ENCODE data around the gene PIN4. TPM values are rescaled to one million over a fixed set of nuclear protein-coding genes. Genes with fewer than 3 reads are reported as not detected.
A peak's percentile ranks its signal among the peaks of the same experiment; 100 is the strongest.

The PIN4 gene
- total RNA-seq, 1 donor = 13.8 TPM

DNA sequence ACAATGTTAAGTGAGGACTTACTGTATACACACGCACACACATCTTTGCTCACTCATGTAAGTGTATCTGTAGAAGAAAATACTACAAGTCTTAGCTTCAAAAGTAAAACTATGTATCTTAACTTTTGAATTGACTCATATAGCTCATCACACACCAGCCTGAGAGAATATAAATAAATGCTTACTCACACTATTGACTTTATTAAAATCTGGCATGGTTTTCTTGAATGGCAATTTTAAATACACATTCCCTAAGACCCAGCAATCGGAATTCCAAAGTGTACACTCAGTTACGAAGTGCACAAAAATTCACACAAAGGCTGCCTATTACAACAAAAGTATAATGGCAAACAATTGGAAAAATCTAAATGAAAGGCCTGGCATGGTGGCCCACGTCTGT, 55.3 kb downstream of the PIN4 start:
- H3K27me3 ChIP-seq (ENCODE audit: insufficient read depth, low read length) = peaks cover 7% of the 10 kb centered on the region
- TF ChIP-seq, protein P1, sequence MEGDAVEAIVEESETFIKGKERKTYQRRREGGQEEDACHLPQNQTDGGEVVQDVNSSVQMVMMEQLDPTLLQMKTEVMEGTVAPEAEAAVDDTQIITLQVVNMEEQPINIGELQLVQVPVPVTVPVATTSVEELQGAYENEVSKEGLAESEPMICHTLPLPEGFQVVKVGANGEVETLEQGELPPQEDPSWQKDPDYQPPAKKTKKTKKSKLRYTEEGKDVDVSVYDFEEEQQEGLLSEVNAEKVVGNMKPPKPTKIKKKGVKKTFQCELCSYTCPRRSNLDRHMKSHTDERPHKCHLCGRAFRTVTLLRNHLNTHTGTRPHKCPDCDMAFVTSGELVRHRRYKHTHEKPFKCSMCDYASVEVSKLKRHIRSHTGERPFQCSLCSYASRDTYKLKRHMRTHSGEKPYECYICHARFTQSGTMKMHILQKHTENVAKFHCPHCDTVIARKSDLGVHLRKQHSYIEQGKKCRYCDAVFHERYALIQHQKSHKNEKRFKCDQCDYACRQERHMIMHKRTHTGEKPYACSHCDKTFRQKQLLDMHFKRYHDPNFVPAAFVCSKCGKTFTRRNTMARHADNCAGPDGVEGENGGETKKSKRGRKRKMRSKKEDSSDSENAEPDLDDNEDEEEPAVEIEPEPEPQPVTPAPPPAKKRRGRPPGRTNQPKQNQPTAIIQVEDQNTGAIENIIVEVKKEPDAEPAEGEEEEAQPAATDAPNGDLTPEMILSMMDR (IDR thresholded peaks at IDR 0.05; ENCODE audit: extremely low read depth, low read depth, low read length) = no peak
- DNase-seq (ENCODE audit: insufficient read length, low spot score, missing footprints) = peak; percentile 66

DNA sequence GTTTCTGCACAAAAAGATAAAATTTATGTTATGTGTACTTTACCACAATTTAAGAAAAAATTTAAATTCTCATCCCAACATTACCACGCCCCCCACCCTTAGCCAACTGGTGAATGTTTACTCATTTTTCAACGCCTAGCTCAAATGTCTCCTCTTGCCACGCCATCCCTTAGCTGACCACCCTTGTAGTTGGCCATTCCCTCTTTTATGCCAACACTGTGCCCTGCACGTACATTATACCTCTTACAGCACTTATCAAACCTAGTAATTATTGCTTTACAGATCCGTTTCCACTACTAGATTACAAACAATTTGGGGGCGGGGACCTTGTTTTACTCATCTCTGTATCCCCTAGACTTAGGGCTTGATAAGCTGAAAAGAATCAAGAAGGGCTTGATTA, 56.6 kb downstream of the PIN4 start:
- peak; percentile 74 for DNase-seq (ENCODE audit: insufficient read length, low spot score, missing footprints)
- H2AFZ ChIP-seq (ENCODE audit: low read length) = no peak overlapping the region
- H3K4me2 ChIP-seq (ENCODE audit: insufficient read depth, low read length) = peak overlapping the region; percentile 85
- peak overlapping the region; percentile 42 for H3K27ac ChIP-seq (ENCODE audit: low read depth, low read length)
- peaks cover 4% of the 10 kb centered on the region for H3K4me1 ChIP-seq (ENCODE audit: insufficient read depth, low read length)
- TF ChIP-seq, protein P1 (IDR thresholded peaks at IDR 0.05; ENCODE audit: extremely low read depth, low read depth, low read length) = no peak
- H3K27me3 ChIP-seq (ENCODE audit: insufficient read depth, low read length) = peaks cover 7% of the 10 kb centered on the region
- peaks cover 3% of the 10 kb centered on the region for H4K20me1 ChIP-seq (ENCODE audit: insufficient read depth, low read length)
- H3K9me3 ChIP-seq (ENCODE audit: low read depth, low read length) = no peaks in the 10 kb centered on the region
- peaks cover 19% of the 10 kb centered on the region for H3K79me2 ChIP-seq (ENCODE audit: insufficient read depth, low read length)
- peak overlapping the region; percentile 65 for H3K4me3 ChIP-seq (ENCODE audit: insufficient read depth, low read length)
- no peaks in the 10 kb centered on the region for H3K36me3 ChIP-seq (ENCODE audit: insufficient read depth, low read length)

More for the DNA sequence above, 55.3 kb downstream of the PIN4 start:
- Histone ChIP-seq H4K20me1 (ENCODE audit: insufficient read depth, low read length) (peaks cover 3% of the 10 kb centered on the region), H3K27ac (ENCODE audit: low read depth, low read length) (peak overlapping the region; percentile 1), H2AFZ (ENCODE audit: low read length) (no peak overlapping the region), H3K4me3 (ENCODE audit: insufficient read depth, low read length) (no peak overlapping the region), H3K9me3 (ENCODE audit: low read depth, low read length) (no peaks in the 10 kb centered on the region), H3K4me2 (ENCODE audit: insufficient read depth, low read length) (no peak overlapping the region), H3K4me1 (ENCODE audit: insufficient read depth, low read length) (no peaks in the 10 kb centered on the region), H3K79me2 (ENCODE audit: insufficient read depth, low read length) (peaks cover 25% of the 10 kb centered on the region), H3K36me3 (ENCODE audit: insufficient read depth, low read length) (no peaks in the 10 kb centered on the region)

DNA sequence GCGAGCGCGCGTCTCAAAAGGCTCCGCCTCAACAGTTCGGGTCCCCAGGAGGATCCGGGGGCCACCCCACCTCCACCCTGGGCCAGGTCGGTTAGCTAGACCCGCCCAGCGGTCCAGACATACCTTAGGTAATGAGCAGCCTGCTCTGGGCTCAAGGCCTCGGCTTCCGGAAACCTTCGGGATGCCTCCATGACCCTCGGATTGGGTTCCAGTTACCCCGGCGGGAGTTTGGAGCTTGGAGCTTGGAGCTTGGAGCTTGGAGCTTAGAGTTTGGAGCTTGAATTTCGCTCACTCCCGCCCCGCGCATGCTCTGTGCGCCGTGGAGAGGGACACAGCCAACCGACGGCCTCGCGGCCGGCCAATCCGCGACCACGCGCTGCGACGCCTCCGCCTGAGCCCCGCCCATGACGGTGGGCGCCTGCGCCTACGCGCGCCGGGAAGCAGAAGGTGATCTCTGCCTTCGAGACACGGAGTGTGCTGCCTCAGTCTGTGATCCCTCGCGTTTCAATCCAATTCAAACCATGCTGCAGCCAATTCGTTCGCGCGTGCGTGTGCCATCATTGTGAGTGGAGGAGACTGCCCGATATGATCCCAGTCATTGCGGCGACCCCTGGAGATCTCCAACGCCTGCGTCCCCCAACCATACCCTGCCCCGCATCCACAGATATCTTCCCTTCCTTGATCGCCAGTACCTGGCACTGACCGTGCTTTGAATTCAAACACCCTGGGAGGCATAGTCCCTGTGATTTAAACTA, 57.3 kb downstream of the PIN4 start, which contains the start of gene ERCC6L:
Gene ERCC6L (minus strand): TSS at position 307 of the 755 bp plus-strand sequence. CDS start 116 bp downstream, at position 191.
- DNase-seq (ENCODE audit: insufficient read length, low spot score, missing footprints) = peak; percentile 95
- Histone ChIP-seq H2AFZ (ENCODE audit: low read length) (peak within 1 kb of the TSS; percentile 83), H3K36me3 (ENCODE audit: insufficient read depth, low read length) (no peaks in the 10 kb centered on the region), H3K27ac (ENCODE audit: low read depth, low read length) (peak within 1 kb of the TSS; percentile 42), H3K4me3 (ENCODE audit: insufficient read depth, low read length) (peak within 1 kb of the TSS; percentile 65), H3K4me1 (ENCODE audit: insufficient read depth, low read length) (peaks cover 10% of the 10 kb centered on the region), H3K79me2 (ENCODE audit: insufficient read depth, low read length) (peaks cover 19% of the 10 kb centered on the region), H3K9me3 (ENCODE audit: low read depth, low read length) (no peaks in the 10 kb centered on the region), H3K27me3 (ENCODE audit: insufficient read depth, low read length) (peaks cover 7% of the 10 kb centered on the region), H3K4me2 (ENCODE audit: insufficient read depth, low read length) (peak within 1 kb of the TSS; percentile 85), H4K20me1 (ENCODE audit: insufficient read depth, low read length) (peaks cover 3% of the 10 kb centered on the region)
- TF ChIP-seq, protein P1 (IDR thresholded peaks at IDR 0.05; ENCODE audit: extremely low read depth, low read depth, low read length) = no peak

DNA sequence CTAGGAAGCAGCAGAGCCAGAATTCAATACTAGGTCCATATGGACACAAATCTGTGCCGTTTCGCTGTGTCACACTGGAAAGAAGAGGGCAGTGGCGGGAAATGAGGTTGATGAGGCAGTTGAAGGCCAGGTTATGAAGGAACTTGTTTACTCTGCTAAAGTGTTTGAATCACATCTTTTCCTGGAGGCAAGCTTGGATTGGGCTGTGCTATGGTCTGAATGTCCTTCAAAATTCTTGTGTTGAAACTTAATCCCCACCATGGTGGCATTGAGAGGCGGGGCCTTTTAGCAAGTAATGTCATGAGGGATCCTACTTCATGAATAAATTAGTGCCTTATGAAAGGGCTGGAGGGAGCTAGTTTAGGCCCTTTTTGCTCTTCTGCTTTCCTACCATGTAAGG, 59.4 kb downstream of the PIN4 start:
- peaks cover 2% of the 10 kb centered on the region for H3K79me2 ChIP-seq (ENCODE audit: insufficient read depth, low read length)
- H3K27me3 ChIP-seq (ENCODE audit: insufficient read depth, low read length) = no peaks in the 10 kb centered on the region
- H3K4me2 ChIP-seq (ENCODE audit: insufficient read depth, low read length) = no peak overlapping the region
- no peak overlapping the region for H2AFZ ChIP-seq (ENCODE audit: low read length)
- no peaks in the 10 kb centered on the region for H4K20me1 ChIP-seq (ENCODE audit: insufficient read depth, low read length)
- H3K9me3 ChIP-seq (ENCODE audit: low read depth, low read length) = no peaks in the 10 kb centered on the region
- DNase-seq (ENCODE audit: insufficient read length, low spot score, missing footprints) = no peak
- H3K36me3 ChIP-seq (ENCODE audit: insufficient read depth, low read length) = no peaks in the 10 kb centered on the region
- no peak overlapping the region for H3K27ac ChIP-seq (ENCODE audit: low read depth, low read length)
- peaks cover 10% of the 10 kb centered on the region for H3K4me1 ChIP-seq (ENCODE audit: insufficient read depth, low read length)
- TF ChIP-seq, protein P1 (IDR thresholded peaks at IDR 0.05; ENCODE audit: extremely low read depth, low read depth, low read length) = no peak
- no peak overlapping the region for H3K4me3 ChIP-seq (ENCODE audit: insufficient read depth, low read length)

Data from osteoblast (primary cell).